Vagina (tissue), 2 donors: ENCODE measurements around the gene RADIL. TPM values are rescaled to one million over a fixed set of nuclear protein-coding genes. Genes with fewer than 3 reads are reported as not detected.
"Not testable (repeated sequence)": the region's sequence is repeated elsewhere in the genome, so short reads cannot be mapped to it uniquely, and the experiment has no call there.

Experiments
- DNase-seq, 2 donors: peaks; one replicate each; pipeline ENCODE4 v3.0.0-alpha.2; 2017; ENCODE audit errors: extremely low spot score in 2 of 2
- H3K27ac ChIP-seq: fragments of 200-600 bp; sonication (generic); one replicate; pipeline ENCODE4 v1.5.1; 2019
- H3K27me3 ChIP-seq: fragments of 200-600 bp; sonication (generic); one replicate; pipeline ENCODE4 v1.5.1; 2019
- H3K36me3 ChIP-seq, 2 donors: fragments of 200-600 bp; sonication (generic); one replicate each; pipeline ENCODE4 v1.5.1; 2017 to 2019
- H3K4me1 ChIP-seq: fragments of 200-600 bp; sonication (generic); one replicate; pipeline ENCODE4 v1.5.1; 2019
- H3K4me3 ChIP-seq, 2 donors: fragments of 200-600 bp; sonication (generic); 1 replicate in 1 of 2; 2 replicates in 1 of 2; pipeline ENCODE4 v1.5.1; 2016 to 2019
- H3K9me3 ChIP-seq: fragments of 200-600 bp; sonication (generic); one replicate; pipeline ENCODE4 v1.5.1; 2019
- CTCF ChIP-seq, 3 experiments: fragments of 450-650 bp in 2 of 3; fragments of 200-600 bp in 1 of 3; sonication (generic) in 1 of 3; IDR thresholded peaks; one replicate each; pipeline ENCODE4 v1.5.1; 2017 to 2019; ENCODE audit warnings: antibody characterized with exemption in 3 of 3, mild to moderate bottlenecking in 2 of 3, moderate library complexity in 2 of 3
- POLR2A ChIP-seq, 2 donors: fragments of 450-650 bp; IDR thresholded peaks; one replicate each; pipeline ENCODE4 v1.6.1; 2017; ENCODE audit warnings: antibody characterized with exemption in 2 of 2, mild to moderate bottlenecking in 2 of 2, moderate library complexity in 2 of 2
- POLR2AphosphoS5 ChIP-seq, 2 donors: sonication (generic); formaldehyde crosslinking; IDR thresholded peaks; one replicate each; pipeline ENCODE4 v1.9.0; 2017; ENCODE audit warnings: antibody characterized with exemption in 2 of 2, mild to moderate bottlenecking in 2 of 2, low read depth in 1 of 2; ENCODE audit not compliant: insufficient read depth in 1 of 2
- intact Hi-C: fragments of 100-400 bp; cut with DNase I; formaldehyde crosslinking; loops from one replicate; pipeline ENCODE4 v1.15.1; 2023
- total RNA-seq: library from RNA; depleted of rRNA; stranded (reverse); fragments of >200 nt; gene quantifications from one replicate; pipeline ENCODE4 v1.2.3, GENCODE V29; 2016

RADIL gene
- total RNA-seq, 1 donor from 2014 or later = 16.5 TPM

- Histone ChIP-seq H3K27me3 (no peaks in the 10 kb centered on the region), H3K9me3 (no peaks in the 10 kb centered on the region), H3K27ac (no peak overlapping the region), H3K4me1 (peaks cover 8% of the 10 kb centered on the region), H3K4me3 (no peak overlapping the region), H3K36me3 (no peaks in the 10 kb centered on the region)
- intact Hi-C loops = loop anchor here (2.0 to 5.0 kb wide), 2 partner anchors 85 to 289 kb away; partner anchors contain the start of gene RADIL
- DNase-seq = no peak
- peak; percentile 35 to 76 (median 75) for TF ChIP-seq CTCF (IDR thresholded peaks at IDR 0.05)
- TF ChIP-seq POLR2AphosphoS5 (IDR thresholded peaks at IDR 0.05; ENCODE audit: insufficient read depth in 1 of 2, low read depth in 1 of 2) = no peak
- no peak for TF ChIP-seq POLR2A (IDR thresholded peaks at IDR 0.05)
Measured at GRCh38 chr7:4797858-4798705, 85.4 kb downstream of the RADIL start.

- no peak for DNase-seq
- Histone ChIP-seq H3K4me1 (peaks cover 15% of the 10 kb centered on the region), H3K27ac (no peak overlapping the region), H3K4me3 (no peak overlapping the region), H3K36me3 (peaks cover 0 to 2% of the 10 kb centered on the region in 2 donors), H3K9me3 (no peaks in the 10 kb centered on the region), H3K27me3 (no peaks in the 10 kb centered on the region)
- no peak for TF ChIP-seq CTCF (IDR thresholded peaks at IDR 0.05)
- no peak for TF ChIP-seq POLR2A (IDR thresholded peaks at IDR 0.05)
- TF ChIP-seq POLR2AphosphoS5 (IDR thresholded peaks at IDR 0.05; ENCODE audit: insufficient read depth in 1 of 2, low read depth in 1 of 2) = no peak
- intact Hi-C loops = loop anchor here (5.0 kb wide), 1 partner anchor 291 kb away; no protein-coding TSS in a partner anchor
Measured at GRCh38 chr7:4796453-4796852, 87.1 kb downstream of the RADIL start.

GRCh38 chr7:4794591-4795350, 88.7 kb downstream of the RADIL start:
- TF ChIP-seq CTCF (IDR thresholded peaks at IDR 0.05) = no peak
- TF ChIP-seq POLR2A (IDR thresholded peaks at IDR 0.05) = no peak
- TF ChIP-seq POLR2AphosphoS5 (IDR thresholded peaks at IDR 0.05; ENCODE audit: insufficient read depth in 1 of 2, low read depth in 1 of 2) = no peak
- Histone ChIP-seq H3K4me3 (no peak overlapping the region), H3K4me1 (peaks cover 15% of the 10 kb centered on the region), H3K9me3 (no peaks in the 10 kb centered on the region), H3K36me3 (peaks cover 0 to 19% of the 10 kb centered on the region in 2 donors), H3K27me3 (no peaks in the 10 kb centered on the region), H3K27ac (no peak overlapping the region)
- intact Hi-C loops = loop anchor here (5.0 kb wide), 1 partner anchor 293 kb away; no protein-coding TSS in a partner anchor
- no peak for DNase-seq

GRCh38 chr7:4794171-4794570, 89.3 kb downstream of the RADIL start:
- H3K27ac ChIP-seq, H3K27me3 ChIP-seq, H3K9me3 ChIP-seq, H3K4me3 ChIP-seq, DNase-seq, intact Hi-C loops: not testable (repeated sequence)
- Histone ChIP-seq H3K4me1 (peaks cover 15% of the 10 kb centered on the region), H3K36me3 (peaks cover 0 to 21% of the 10 kb centered on the region in 2 donors)

- H3K9me3 ChIP-seq, H3K27me3 ChIP-seq, intact Hi-C loops, DNase-seq, H3K4me3 ChIP-seq, H3K27ac ChIP-seq: not testable (repeated sequence)
- peaks cover 0 to 26% of the 10 kb centered on the region in 2 donors for H3K36me3 ChIP-seq
- H3K4me1 ChIP-seq = peaks cover 14% of the 10 kb centered on the region
Measured at GRCh38 chr7:4793385-4793993, 90.0 kb downstream of the RADIL start.
